ENCODE measurements around the gene ASB2. TPM values are rescaled to one million over a fixed set of nuclear protein-coding genes. Genes with fewer than 3 reads are reported as not detected.
A peak's percentile ranks its signal among the peaks of the same experiment; 100 is the strongest.

The ASB2 gene
- total RNA-seq, 8 experiments from 2014 or later, result 0.07 to 2.1 (median 0.76) TPM

DNA sequence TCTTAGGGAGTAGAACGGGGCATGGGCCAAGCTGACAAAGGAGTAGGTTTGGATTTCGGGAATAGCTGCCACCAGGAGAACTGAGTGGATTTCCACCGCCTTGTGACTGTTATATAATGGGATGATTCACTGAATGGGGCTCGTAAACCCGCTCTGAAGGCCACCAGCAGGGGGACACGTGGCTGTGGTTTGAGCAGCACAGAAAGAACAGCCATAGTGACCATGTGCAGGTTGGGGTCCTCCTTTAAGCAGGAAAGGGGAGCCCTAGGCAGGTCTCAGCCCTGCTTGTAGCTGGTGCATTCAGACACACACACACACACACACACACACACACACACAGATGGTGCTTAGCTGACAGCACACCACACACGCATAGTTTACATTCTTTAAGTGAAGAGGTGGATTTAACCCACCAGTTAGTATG is 8.6 kb upstream of the ASB2 start:
- H3K27ac ChIP-seq, result no peak overlapping the region

DNA sequence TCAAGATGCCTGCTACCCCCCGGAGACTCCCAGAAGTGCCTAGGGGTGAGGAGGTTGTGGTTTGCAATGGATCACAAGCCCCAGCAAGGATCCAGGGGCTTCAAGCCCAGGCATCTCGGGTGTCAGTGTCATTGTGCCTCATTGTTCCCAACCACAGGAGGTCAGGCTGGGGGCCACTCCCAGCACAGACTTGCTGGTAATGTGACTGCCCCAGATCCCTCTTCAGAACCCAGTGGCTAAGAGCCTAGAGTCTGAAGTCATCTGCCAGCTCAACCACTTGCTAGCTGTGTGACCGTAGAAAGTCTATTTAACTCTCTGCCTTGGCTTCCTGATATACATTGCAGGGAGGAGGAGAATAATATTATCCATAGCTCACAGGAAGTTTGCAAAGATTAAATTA is 7.7 kb upstream of the ASB2 start:
- in situ Hi-C loops (cut with MboI; ENCODE audit: low pct_unique_long_range_greater_than_20kb in 2 of 9, low sequenced_read_pairs in 9 of 9, unreplicated experiment in 9 of 9), result no loop called here
- Histone ChIP-seq H3K4me3 (no peak overlapping the region), H3K27ac (no peak overlapping the region), H3K4me1 (replicated peaks in 1 of 2) (no peaks in the 10 kb centered on the region)
- peak in 2 of 8 experiments; percentile 14 to 29 for ATAC-seq (replicated peaks in 6 of 8)
- WGBS, 10 experiments, result 60 to 80% (median 65%) methylated on average over 1 to 2 of the region's 3 CpGs; no CpG with 5 or more reads in 6 of the 10 experiments

More for the DNA sequence above, 8.6 kb upstream of the ASB2 start:
- peaks cover 0 to 2% of the 10 kb centered on the region in 2 donors for H3K4me1 ChIP-seq (replicated peaks in 1 of 2)
- in situ Hi-C loops (cut with MboI; ENCODE audit: low pct_unique_long_range_greater_than_20kb in 2 of 9, low sequenced_read_pairs in 9 of 9, unreplicated experiment in 9 of 9), result no loop called here
- no peak overlapping the region for H3K4me3 ChIP-seq
- peak; percentile 72 to 89 (median 84) for ATAC-seq (replicated peaks in 6 of 8)
- WGBS, 10 experiments, result 7 to 100% (median 63%) methylated on average over 1 to 4 of the region's 7 CpGs; no CpG with 5 or more reads in 2 of the 10 experiments

DNA sequence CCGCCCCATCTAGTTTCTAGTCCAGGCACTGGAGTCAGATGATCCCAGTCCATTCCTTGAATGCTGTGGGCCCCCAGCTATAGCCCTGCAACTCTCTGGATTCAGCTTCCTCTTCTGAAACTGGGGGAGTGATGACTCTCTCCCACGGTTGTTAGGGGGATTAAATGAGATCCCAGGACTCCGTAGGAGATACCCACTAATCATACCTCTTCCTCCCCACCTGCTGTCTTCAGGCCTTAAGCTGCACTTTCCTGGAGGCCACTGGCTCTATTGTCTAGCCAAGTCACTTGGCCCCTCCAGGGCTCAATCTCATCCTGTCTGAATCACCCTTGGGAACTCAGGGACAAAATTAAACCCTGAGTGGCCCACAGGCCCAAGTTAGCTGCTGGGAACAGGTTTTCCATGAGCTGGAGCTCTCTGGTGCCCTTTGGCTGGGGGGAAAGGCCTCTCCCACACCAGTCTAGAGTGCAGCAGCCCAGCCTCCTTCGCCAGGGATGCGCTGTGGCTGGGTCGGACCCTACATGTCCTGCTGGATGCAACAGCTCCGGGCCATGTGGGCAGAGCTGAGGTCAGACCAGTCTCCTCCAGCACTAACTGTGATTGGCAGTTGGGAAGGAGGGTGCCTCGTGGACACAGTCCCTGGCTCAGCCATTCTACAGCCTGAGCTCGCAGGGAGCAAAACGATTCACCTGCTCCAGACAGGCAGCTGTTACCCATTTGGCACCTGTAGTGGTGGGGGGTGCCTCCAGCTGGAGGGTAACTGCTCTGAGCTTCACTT is 6.0 kb upstream of the ASB2 start:
- Histone ChIP-seq H3K27ac (no peak overlapping the region), H3K4me1 (replicated peaks in 1 of 2) (no peaks in the 10 kb centered on the region), H3K4me3 (no peak overlapping the region)
- ATAC-seq (replicated peaks in 6 of 8), result no peak
- in situ Hi-C loops (cut with MboI; ENCODE audit: low pct_unique_long_range_greater_than_20kb in 2 of 9, low sequenced_read_pairs in 9 of 9, unreplicated experiment in 9 of 9), result no loop called here
- WGBS, 10 experiments, result 67 to 94% (median 85%) methylated on average over 1 to 5 of the region's 10 CpGs; no CpG with 5 or more reads in 6 of the 10 experiments

DNA sequence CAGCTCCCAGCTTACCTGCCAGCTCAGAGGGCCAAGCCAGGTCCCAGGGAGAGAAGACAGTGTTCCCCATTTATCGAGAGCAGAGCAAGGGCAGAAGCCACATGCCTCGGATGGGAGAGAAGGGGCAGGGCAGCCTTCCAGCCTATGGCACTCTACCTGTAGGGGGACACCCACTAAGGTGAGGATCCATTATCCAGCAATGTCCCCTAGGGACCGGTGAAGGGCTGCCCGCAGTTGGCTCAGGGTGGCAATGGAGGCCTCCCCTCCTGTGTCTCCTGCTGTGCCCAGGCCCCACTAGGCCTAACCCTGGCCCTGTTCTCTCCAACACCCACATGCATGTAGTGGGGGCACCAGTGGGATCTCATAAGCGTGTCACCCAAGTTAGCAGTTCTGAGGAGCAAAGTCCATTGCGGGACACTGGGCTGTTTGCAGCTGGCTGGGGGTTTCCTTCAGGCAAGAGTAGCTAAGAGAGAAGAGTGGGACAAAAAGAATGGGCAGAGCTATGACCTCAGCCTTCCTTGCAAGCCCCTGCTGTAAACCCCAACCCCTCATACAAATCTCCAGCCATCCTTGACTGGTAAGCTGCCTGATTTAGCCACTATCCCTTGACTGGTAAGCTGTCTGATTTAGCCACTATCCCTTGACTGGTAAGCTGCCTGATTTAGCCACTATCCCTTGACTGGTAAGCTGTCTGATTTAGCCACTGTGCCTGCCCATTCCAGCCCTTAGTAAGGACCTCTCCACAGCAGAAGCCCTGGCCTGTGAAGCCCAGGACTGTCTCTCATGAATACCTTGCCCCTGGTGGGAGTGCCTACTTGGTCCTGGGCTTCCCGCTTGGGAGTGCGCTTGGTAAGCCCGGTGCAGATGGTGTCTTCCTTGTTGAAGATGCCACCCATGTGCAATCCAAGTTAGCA is 5.2 kb upstream of the ASB2 start:
- in situ Hi-C loops (cut with MboI; ENCODE audit: low pct_unique_long_range_greater_than_20kb in 2 of 9, low sequenced_read_pairs in 9 of 9, unreplicated experiment in 9 of 9), result no loop called here
- Histone ChIP-seq H3K27ac (no peak overlapping the region), H3K4me1 (replicated peaks in 1 of 2) (peaks cover 0 to 5% of the 10 kb centered on the region in 2 donors), H3K4me3 (no peak overlapping the region)
- no peak for ATAC-seq (replicated peaks in 6 of 8)
- 83 to 100% (median 100%) methylated on average over 1 to 9 of the region's 9 CpGs; no CpG with 5 or more reads in 2 of the 10 experiments for WGBS, 10 experiments

GRCh38 chr14:93980456-93981201 is 4.3 kb upstream of the ASB2 start:
- Histone ChIP-seq H3K4me1 (replicated peaks in 1 of 2) (peaks cover 0 to 10% of the 10 kb centered on the region in 2 donors), H3K4me3 (no peak overlapping the region), H3K27ac (no peak overlapping the region)
- in situ Hi-C loops (cut with MboI; ENCODE audit: low pct_unique_long_range_greater_than_20kb in 2 of 9, low sequenced_read_pairs in 9 of 9, unreplicated experiment in 9 of 9), result no loop called here
- ATAC-seq (replicated peaks in 6 of 8), result no peak
- WGBS, 10 experiments, result 65 to 95% (median 82%) methylated on average over 2 to 8 of the region's 11 CpGs; no CpG with 5 or more reads in 4 of the 10 experiments

DNA sequence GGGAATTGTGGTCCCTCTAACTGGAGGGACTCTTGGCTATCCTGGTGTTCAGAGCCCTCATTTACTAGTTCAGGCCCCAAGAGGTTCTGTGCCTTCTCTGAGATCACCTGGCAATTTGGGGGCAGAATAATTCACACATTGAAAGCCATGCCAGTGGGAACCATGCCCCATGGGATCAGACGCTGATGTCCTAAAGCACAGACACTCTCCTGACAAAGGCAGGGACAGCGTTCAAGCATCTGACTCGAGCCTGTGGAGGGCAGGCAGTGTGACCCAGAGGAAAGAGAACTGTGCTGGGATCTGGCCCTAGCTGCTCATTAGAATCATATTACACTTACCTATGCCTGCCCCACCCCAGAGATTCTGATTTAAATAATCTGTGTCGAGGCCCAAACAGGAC is 2.4 kb upstream of the ASB2 start:
- Histone ChIP-seq H3K4me3 (no peak overlapping the region), H3K4me1 (replicated peaks in 1 of 2) (peaks cover 0 to 10% of the 10 kb centered on the region in 2 donors), H3K27ac (no peak overlapping the region)
- in situ Hi-C loops (cut with MboI; ENCODE audit: low pct_unique_long_range_greater_than_20kb in 2 of 9, low sequenced_read_pairs in 9 of 9, unreplicated experiment in 9 of 9), result no loop called here
- ATAC-seq (replicated peaks in 6 of 8), result peak in 2 of 8 experiments; percentile 13 to 48
- 33 to 92% (median 60%) methylated on average over 1 to 4 of the region's 4 CpGs; no CpG with 5 or more reads in 5 of the 10 experiments for WGBS, 10 experiments

- in situ Hi-C loops (cut with MboI; ENCODE audit: low pct_unique_long_range_greater_than_20kb in 2 of 9, low sequenced_read_pairs in 9 of 9, unreplicated experiment in 9 of 9), result no loop called here
- Histone ChIP-seq H3K27ac (no peak overlapping the region), H3K4me3 (no peak overlapping the region), H3K4me1 (replicated peaks in 1 of 2) (peaks cover 0 to 10% of the 10 kb centered on the region in 2 donors)
- no peak for ATAC-seq (replicated peaks in 6 of 8)
- WGBS, 10 experiments, result 73 to 100% (median 87%) methylated on average over 1 to 7 of the region's 11 CpGs; no CpG with 5 or more reads in 2 of the 10 experiments
These were observed 1.6 kb upstream of the ASB2 start for GRCh38 chr14:93977790-93978581.

GRCh38 chr14:93977171-93977570 is 801 bp upstream of the ASB2 start:
- in situ Hi-C loops (cut with MboI; ENCODE audit: low pct_unique_long_range_greater_than_20kb in 2 of 9, low sequenced_read_pairs in 9 of 9, unreplicated experiment in 9 of 9), result no loop called here
- H3K4me1 ChIP-seq (replicated peaks in 1 of 2), result peaks cover 0 to 10% of the 10 kb centered on the region in 2 donors
- no peak overlapping the region for H3K27ac ChIP-seq
- 75 to 100% (median 93%) methylated on average over 2 to 3 of the region's 5 CpGs; no CpG with 5 or more reads in 5 of the 10 experiments for WGBS, 10 experiments
- no peak for ATAC-seq (replicated peaks in 6 of 8)
- H3K4me3 ChIP-seq, result no peak overlapping the region

- Histone ChIP-seq H3K4me1 (replicated peaks in 1 of 2) (peaks cover 3 to 10% of the 10 kb centered on the region in 2 donors), H3K27ac (no peak overlapping the region), H3K4me3 (no peak overlapping the region)
- in situ Hi-C loops (cut with MboI; ENCODE audit: low pct_unique_long_range_greater_than_20kb in 2 of 9, low sequenced_read_pairs in 9 of 9, unreplicated experiment in 9 of 9), result no loop called here
- ATAC-seq (replicated peaks in 6 of 8), result peak in 3 of 8 experiments; percentile 45 to 77 (median 76)
- 3 to 100% (median 81%) methylated on average over 1 to 9 of the region's 9 CpGs for WGBS, 10 experiments
These were observed 436 bp downstream of the ASB2 start for GRCh38 chr14:93975791-93976476.

- WGBS, 10 experiments, result 93 to 100% (median 93%) methylated on average over 1 to 3 of the region's 12 CpGs; no CpG with 5 or more reads in 7 of the 10 experiments
- peaks cover 5 to 10% of the 10 kb centered on the region in 2 donors for H3K4me1 ChIP-seq (replicated peaks in 1 of 2)
- no peak for ATAC-seq (replicated peaks in 6 of 8)
- H3K27ac ChIP-seq, result no peak overlapping the region
- no peak overlapping the region for H3K4me3 ChIP-seq
- in situ Hi-C loops (cut with MboI; ENCODE audit: low pct_unique_long_range_greater_than_20kb in 2 of 9, low sequenced_read_pairs in 9 of 9, unreplicated experiment in 9 of 9), result no loop called here
These were observed 1.5 kb downstream of the ASB2 start for GRCh38 chr14:93974833-93975232.

- 62 to 100% (median 84%) methylated on average over 1 to 3 of the region's 6 CpGs for WGBS, 10 experiments
- Histone ChIP-seq H3K4me1 (replicated peaks in 1 of 2) (peaks cover 5 to 10% of the 10 kb centered on the region in 2 donors), H3K4me3 (no peak overlapping the region), H3K27ac (no peak overlapping the region)
- in situ Hi-C loops (cut with MboI; ENCODE audit: low pct_unique_long_range_greater_than_20kb in 2 of 9, low sequenced_read_pairs in 9 of 9, unreplicated experiment in 9 of 9), result no loop called here
- ATAC-seq (replicated peaks in 6 of 8), result no peak
These were observed 2.1 kb downstream of the ASB2 start for GRCh38 chr14:93974299-93974698.
